ENCODE measurements around the gene SOX21.

The SOX21 gene

GRCh38 chr13:94679614-94680013 is 32.7 kb downstream of the SOX21 start:
- DNase-seq (ENCODE audit: low read depth) = no peak

- DNase-seq (ENCODE audit: low read depth) = no peak
These were observed 33.5 kb downstream of the SOX21 start for GRCh38 chr13:94678845-94679244.

GRCh38 chr13:94677799-94678198 is 34.5 kb downstream of the SOX21 start:
- no peak for DNase-seq (ENCODE audit: low read depth)

GRCh38 chr13:94674609-94675348 is 37.6 kb downstream of the SOX21 start:
- peak; percentile 17 for DNase-seq (ENCODE audit: low read depth)

- DNase-seq (ENCODE audit: low read depth) = no peak
These were observed 38.5 kb downstream of the SOX21 start for GRCh38 chr13:94673851-94674250.

GRCh38 chr13:94672400-94672799 is 39.9 kb downstream of the SOX21 start:
- no peak for DNase-seq (ENCODE audit: low read depth)

- no peak for DNase-seq (ENCODE audit: low read depth)
These were observed 45.2 kb downstream of the SOX21 start for GRCh38 chr13:94667190-94667589.

GRCh38 chr13:94666065-94666464 is 46.3 kb downstream of the SOX21 start:
- DNase-seq (ENCODE audit: low read depth) = no peak

GRCh38 chr13:94664889-94665288 is 47.5 kb downstream of the SOX21 start:
- DNase-seq (ENCODE audit: low read depth) = no peak

GRCh38 chr13:94662274-94662945 is 49.9 kb downstream of the SOX21 start:
- DNase-seq (ENCODE audit: low read depth) = no peak

GRCh38 chr13:94661406-94661805 is 50.9 kb downstream of the SOX21 start:
- no peak for DNase-seq (ENCODE audit: low read depth)

GRCh38 chr13:94660695-94661326 is 51.5 kb downstream of the SOX21 start:
- DNase-seq (ENCODE audit: low read depth) = no peak
